H1 (cell line): Measurements from ENCODE around the gene CCN6. TPM values are rescaled to one million over a fixed set of nuclear protein-coding genes. Genes with fewer than 3 reads are reported as not detected.

Experiments used
- CHD2 ChIP-seq: IDR thresholded peaks from 2 replicates; pipeline ENCODE4 v1.6.1; 2012; ENCODE audit warnings: low read length, improper control_type of control experiment
- YY1 ChIP-seq: IDR thresholded peaks from 2 replicates; pipeline ENCODE4 v1.6.1; 2011; ENCODE audit warnings: low read depth, mild to moderate bottlenecking, low read length
- polyA plus RNA-seq, 7 experiments: library from polyadenylated mRNA; depleted of rRNA in 3 of 7; stranded (reverse) in 5 of 7; unstranded in 2 of 7; fragments of >200 nt in 5 of 7; fragments of 200-250 nt in 2 of 7; gene quantifications; 1 replicate in 5 of 7; 2 replicates in 1 of 7; 4 replicates in 1 of 7; pipeline versions ENCODE4 v1.2.1 to v1.2.3, GENCODE V29; 2011 to 2013; ENCODE audit warnings: missing spikeins in 2 of 7, mixed read lengths in 2 of 7
- total RNA-seq: library from RNA; stranded (reverse); fragmentation: NEBNext Ultra II Directional; extraction: Animal tissue kit (Norgen Biotek cat#: 25700); gene quantifications from 2 replicates; pipeline ENCODE4 v1.2.1, GENCODE V29; 2021

The CCN6 gene
- total and polyA plus RNA-seq, 2 of the 8 experiments (the other 6 are each of a cell fraction or from before 2014, with no cell fraction given) = not detected

GRCh38 chr6:112014483-112014882 is 39.4 kb upstream of the CCN6 start (continued):
- TF ChIP-seq YY1 = no peak
- no peak for TF ChIP-seq CHD2
